NCI-H2196 treated with DMSO at 0.1 percent for 48 hours (cell line): Measurements from ENCODE around the gene ASGR1.
A peak's percentile ranks its signal among the peaks of the same experiment; 100 is the strongest.
"Not testable (repeated sequence)": the region's sequence is repeated elsewhere in the genome, so short reads cannot be mapped to it uniquely, and the experiment has no call there.

ENCODE experiments used
- DNase-seq: peaks from one replicate; lab custom pipeline; 2025; ENCODE audit not compliant: unreplicated experiment; lab: John Stamatoyannopoulos, UW

ASGR1 gene

DNA sequence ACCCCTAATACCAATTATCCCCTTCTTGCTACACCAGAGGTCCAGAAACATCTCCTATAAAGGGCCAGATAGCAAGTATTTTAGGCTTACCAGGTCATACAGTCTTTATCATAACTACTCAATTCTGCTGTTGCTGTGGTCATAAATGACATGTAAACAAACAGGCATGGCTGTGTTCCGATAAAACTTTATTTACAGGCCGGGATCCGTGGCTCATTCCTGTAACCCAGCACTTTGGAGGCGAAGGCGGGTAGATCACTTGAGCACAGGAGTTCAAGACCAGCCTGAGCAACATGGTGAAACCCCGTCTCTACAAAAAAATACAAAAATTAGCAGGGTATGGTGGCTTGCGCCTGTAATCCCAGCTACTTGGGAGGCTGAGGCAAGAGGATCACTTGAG is 12.3 kb downstream of the ASGR1 start:
- DNase-seq = no peak

DNA sequence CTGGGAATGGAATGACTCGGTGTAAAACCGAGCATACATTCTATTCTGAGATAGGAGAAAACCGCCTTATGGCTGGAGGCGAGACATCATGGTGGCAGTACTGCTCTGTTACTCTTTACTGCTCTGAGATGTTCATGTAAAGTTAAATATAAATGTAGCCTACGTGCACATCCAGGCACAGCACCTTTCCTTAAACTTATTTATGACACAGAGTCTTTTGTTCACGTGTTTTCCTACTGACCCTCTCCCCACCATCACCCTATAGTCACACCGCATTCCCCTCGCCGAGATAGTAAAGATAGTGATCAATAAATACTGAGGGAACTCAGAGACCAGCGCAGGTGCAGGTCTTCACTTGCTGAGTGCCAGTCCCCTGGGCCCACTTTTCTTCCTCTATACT is 19.6 kb downstream of the ASGR1 start:
- not testable (repeated sequence) for DNase-seq

DNA sequence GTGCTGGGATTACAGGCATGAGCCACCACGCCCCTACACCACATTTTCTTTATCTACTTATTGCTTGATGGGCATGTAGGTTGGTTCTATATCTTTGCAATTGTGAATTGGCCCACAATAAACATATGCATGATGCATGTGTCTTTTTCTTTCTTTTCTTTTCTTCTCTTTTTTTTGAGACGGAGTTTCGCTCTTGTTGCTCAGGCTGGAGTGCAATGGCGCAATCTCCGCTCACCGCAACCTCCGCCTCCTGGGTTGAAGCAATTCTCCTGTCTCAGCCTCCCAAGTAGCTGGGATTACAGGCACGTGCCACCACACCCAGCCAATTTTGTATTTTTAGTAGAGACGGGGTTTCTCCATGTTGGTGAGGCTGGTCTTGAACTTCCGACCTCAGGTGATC is 20.7 kb downstream of the ASGR1 start:
- DNase-seq = not testable (repeated sequence)

DNA sequence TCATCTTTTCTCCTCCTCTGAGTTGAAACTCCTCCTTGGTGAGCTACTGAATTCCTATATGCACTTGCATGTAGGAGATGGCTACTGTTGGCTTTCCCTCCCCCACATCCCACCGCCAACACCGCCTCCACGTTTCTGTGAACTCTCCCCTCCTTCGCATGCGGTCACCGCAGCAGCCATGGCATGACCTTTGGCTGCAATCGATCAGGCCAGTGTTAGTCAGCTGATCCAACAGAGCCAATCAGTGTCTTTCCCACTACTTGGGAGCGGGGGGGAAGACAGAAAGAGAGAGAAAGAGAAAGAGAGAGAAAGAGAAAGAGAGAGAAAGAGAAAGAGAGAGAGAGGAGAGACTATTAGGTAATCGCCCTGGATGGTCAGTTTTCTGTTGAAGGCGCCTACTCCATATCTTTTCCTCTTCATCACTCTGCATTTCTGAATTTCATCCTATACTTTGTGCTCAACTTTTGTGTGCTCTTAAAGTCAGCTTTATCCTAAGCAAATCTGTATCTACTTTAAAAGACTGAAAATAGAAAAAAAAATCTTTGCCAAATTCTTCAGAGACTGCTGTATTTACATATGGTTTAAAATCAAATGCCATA is 22.7 kb downstream of the ASGR1 start:
- DNase-seq = no peak

DNA sequence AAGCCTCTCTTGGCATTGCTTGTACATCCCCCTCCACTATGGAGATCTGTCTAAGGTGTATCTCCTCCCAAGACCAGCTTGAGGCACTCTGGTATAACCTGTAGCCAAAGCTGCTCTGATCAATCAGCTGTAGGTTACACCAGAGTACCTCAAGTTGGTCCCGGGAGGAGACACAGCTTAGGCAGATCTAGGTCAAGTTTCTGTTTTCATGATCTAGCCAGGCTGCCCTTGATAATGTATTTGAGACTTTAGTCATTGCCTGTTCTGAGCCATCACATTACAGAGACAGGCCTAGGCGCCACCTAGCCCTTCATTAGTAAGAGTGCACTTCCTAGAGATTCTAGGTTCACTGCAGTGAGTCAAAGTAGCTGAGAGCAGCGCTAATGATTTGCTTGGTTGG is 31.4 kb downstream of the ASGR1 start:
- DNase-seq = no peak

DNA sequence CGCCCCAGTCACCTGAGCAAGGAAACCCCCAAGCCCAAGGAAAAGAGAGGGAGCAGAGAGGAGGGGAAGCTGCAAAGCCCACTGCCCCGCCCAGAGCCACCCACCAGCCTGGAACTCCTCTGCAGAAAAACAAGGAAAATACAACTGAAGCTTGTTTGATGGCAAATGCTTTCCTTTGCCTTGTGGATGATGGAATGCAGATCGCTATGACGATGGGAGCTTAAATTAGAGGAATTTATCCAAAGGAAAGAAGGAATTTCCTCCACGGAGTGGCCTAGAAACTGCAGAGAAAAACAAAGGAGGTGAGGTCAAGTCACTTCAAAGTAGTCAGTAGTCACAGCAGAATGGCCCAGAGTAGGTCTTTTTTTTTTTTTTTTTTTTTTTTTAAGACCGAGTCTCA is 33.1 kb downstream of the ASGR1 start:
- no peak for DNase-seq

DNA sequence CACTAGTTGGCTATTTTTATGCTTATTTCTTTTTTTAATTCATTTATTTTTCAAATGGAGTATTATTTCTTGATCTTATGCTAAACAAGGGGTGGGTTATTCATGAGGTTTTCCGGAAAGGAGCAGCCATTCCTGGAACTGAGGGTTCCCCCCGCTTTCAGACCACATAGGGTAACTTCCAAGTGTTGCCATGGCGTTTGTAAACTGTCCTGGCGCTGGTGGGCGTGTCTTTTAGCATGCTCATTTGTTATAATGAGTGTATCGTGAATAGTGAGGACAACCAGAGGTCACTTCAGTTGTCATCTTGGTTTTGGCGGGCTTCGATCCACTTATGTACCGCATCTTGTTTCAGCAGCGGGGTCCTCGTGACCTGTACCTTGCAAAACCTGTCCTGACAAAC is 35.0 kb downstream of the ASGR1 start:
- no peak for DNase-seq

DNA sequence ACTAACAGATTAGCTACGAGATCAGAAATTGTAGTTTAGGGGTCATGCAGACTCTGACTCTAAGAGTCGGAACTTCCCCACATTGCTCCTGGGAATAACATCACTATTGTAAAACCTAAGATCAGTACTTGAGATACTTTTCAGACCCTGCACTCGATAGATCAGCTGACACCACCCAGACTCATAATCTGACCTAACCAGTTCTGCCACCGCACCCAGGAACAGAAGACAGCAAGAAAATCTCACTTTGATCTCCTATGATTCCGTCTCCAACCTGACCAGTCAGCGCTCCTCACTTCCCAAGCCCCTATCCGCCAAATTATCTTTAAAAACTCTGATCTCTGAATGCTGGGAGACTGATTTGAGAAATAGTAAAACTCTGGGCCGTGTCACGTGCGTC is 37.3 kb downstream of the ASGR1 start:
- DNase-seq = no peak

DNA sequence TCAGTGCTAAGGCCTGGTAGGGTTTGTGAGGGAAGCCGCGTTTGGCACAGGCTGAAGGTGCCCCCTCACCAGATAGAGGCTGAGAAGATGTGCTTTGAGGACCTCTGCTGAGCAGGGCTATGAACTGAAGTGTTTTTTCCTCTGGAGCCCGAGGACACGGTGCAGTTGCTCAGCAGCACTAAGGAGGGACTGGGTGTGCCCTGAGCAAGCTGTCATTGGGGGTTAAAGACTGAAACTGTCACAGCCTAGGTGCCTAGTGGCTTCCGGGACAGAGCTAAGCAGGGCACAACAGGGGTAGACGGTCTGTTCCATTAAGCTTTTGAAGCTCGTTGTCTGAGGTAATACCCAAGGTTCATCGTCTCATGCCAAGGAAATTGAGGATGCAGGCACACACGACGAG is 39.8 kb downstream of the ASGR1 start:
- DNase-seq = no peak

DNA sequence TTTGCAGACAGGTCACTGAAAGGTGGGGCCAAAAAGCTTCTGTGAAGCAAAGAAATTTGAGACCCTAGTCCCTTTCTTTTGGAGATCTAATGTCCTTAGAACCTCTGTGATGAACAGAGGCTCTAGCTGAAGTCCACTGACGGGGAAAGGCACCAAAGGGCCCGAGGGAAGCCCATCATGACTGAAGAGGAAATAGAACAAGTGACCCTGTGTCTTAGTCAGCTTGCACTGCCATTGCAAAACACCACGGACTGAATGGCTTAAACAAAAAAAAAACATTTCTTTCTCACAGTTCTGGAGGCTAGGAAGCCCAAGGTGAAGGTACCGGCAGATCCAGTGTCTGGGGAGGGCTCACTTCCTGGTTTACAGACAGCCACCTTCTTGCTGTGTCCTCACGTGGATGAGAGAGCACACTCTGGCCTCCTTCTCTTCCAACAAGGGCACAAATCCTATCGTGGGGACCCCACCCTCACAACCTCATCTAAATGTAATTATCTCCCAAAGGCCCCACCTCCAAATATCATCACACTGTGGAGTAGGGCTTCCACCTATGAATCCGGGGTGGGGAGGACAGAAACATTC is 40.3 kb downstream of the ASGR1 start:
- no peak for DNase-seq

DNA sequence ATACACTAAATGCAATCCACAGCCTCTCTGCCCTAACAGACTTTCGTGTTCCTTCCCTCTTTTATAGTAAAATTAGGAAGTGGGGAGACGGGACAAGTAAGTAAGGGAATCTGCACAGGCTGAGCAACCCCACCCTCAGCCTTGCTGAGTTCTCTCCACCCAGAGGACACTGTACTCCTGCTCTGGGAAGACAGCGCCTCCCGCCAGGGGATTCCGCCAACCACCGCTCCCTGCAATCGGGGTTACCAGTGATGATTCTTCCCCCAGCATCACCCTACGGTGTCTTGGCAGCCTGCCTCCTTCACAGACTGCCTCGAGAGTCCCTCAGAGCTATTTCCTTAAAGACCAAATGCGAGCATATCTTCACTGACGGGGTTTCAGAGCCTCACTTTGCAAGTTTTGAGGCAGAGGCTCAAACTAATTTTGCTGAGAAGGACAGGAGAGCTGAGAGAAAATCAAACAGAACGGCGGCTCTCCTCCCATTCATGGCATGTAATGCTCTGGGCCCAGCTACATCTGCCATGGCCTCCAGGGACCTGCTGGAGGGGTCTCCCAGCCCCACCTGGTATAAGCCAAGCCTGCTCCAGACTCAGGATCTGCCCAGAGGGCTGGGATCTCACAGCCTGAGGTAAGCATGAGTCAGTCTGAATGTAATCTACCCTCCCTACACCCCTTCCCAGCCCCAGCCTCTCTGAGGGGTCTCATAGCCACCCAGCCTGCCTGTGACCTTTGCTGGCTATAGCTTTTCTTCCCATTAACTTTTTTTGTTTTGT is 41.8 kb downstream of the ASGR1 start:
- DNase-seq = no peak

DNA sequence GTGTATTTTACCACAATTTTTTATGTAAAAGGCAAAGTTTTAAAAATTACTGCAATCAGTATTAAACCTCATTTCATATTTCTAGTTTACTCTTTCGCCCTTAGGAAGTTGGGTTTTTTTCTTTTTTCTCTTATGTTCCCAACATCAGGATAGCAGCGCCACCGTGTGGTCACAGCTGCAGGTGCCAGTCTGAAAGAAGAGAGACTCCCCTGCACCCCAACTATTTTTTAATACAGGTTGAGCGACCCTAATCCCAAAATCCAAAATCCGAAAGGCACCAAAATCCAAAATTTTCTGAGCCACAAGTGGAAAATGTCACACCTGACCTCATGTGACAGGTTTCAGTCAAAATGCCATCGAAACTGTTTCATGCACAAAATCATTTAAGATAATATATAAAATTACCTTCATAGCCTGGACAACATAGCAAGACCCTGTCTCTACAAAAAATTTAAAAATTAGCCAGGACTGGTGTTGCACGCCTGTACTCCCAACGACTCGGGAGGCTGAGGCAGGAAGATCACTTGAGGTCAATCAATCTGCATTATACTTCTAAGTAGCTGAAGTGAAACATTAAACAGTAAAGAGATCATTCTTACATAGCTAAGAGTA is 42.8 kb downstream of the ASGR1 start:
- peak; percentile 0 for DNase-seq

DNA sequence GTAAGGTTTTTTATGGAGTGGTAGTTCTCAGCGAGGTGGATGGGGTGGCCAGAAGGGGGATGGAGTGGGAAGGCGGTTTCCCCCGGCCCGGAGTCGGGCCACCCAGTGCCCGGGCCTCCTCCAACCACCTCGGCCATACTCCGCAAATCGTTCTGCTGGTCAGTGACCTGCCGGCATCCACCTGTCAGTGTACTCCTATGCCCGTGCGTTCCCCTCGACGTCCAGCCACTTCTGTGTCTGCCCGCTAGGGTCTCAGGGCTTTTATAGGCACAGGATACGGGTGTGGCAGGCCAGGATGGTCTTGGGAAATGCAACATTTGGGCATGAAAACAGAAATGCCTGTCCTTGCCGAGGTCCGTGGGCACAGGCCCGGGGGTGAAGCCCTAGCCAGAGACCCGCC is 45.3 kb downstream of the ASGR1 start:
- DNase-seq = no peak

DNA sequence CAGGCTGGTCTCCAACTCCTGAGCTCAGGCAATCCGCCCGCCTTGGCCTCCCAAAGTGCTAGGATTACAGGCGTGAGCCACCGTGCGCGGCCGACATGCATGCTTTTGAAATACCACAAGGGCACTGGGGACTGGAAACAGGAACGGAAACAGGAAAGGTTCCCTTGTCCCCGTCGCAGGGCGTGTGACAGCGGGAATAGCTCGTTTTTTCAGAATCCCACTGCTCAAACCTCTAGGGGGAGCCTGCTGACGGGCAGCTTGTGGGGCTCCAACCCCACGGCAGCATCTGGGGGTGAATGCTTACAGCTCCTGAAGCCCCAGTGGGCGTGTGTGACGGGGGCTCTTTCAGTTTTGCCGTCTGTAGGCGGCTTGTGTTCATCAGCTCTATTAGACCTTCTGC is 45.7 kb downstream of the ASGR1 start:
- no peak for DNase-seq

DNA sequence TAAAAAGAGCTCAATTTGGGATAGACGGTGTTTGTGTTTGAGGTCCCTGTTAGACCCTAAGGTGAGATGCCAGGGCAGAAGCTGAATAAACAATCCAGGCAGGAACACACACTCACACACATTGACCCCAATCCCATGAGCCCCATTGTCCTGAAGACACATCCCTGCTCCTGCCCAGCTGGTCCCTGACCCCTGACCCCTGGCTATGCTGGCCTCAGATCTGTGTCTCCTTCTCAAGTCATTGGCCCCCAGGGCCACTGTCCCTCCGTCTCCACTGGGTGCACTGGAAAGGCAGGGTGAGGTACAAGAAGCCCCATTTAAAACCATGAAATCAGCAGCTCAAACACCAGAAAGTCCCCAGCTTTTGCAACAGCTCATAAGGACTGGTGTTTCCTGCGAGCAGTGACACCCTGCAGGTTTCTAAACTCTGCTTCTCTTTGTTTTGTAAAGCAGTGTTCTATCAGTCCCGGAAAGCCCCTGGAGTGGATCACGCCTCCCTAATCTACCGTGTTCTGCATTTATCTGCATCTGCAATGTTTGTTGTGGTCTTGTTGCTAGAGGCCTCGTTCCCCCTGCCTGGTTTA is 46.6 kb downstream of the ASGR1 start:
- DNase-seq = no peak

DNA sequence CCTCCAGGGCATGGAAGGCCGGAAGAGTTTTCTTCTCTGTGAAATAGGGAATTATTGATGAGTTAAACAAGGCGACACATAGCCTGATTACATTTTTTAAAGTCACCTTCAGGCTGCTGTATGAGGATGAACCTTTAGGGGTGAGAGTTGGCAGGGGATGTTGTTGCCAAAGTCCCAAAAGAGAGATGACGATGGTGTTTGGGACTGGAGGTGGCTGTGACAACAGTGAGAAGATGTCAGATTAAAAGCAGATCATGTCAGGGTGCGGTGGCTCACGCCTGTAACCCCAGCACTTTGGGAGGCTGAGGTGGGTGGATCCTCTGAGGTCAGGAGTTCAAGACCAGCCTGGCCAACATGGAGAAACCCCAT is 47.8 kb downstream of the ASGR1 start:
- DNase-seq = no peak

DNA sequence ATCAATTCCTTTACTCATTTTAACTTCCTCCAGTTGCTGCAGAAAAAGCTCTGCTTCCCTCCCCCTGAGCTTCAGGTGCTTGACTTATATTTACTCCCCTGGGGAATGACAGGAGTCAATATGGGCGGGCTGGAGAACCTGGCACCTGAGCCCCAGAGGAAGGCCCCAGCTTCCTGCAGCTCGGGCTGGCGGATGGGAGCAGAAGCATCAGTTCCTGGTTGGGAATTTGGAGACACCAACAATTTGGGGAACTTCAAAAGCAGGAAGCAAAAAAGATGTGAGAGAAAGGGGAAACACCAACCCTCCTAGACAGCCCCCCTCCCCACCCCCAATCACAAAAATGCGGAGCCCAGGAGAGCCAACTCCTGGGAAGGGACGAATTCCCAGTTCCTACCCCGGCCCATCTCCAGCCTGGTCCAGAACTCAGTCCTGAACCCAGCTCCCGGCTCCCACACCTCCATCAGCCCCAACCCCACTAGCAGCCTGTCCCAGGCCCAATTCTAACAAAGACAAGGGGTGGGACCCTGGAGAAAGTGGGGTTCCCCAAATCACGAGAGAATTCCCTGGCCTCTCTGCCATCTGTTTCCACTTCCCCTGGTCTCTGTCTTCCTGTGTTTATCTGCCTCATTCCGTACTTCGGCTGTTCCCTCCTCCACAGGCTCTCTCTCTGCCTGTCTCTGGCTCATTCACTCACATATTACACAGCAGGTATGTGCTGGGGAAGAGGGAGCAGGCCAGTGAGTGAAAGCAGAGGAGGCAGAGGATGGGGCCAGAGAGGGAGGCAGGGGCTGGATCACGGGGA is 48.3 kb downstream of the ASGR1 start:
- DNase-seq = no peak

DNA sequence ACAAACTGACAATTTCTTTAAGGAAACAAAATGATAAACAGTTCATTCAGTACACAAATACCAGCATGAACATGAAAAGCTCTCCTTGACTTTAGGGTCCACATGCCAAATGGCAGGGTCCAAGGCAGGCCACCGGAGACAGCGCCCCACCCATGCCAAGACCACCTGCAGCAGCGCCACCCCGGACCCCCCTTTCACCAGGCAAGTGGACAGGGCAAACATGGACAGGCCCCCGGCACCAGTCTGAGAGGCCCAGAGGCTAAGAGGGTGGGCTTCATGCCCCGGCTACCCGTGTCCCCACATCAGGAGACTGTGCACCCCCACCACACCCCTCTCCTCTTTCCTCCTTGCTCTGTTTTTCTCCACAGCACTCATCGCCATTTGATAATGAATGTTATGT is 49.9 kb downstream of the ASGR1 start:
- DNase-seq = no peak

DNA sequence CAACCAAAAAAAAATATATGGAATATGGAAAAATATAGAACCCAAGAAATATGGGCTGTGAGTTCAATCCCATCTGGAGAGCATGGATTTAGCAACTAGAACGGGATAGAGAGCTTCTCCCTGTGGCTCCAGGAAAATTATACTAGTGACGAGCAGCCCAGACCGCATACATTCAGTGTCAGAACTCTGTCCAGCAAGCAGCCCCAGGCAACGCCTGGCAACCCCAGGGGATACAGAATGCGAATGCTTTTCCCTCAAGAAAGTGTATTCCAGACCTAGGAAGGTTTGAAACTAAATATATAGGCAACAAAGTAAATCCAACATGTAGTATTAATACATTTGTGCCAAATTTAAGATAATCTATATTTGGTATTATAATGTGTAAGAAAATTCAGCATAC is 51.0 kb downstream of the ASGR1 start:
- no peak for DNase-seq

DNA sequence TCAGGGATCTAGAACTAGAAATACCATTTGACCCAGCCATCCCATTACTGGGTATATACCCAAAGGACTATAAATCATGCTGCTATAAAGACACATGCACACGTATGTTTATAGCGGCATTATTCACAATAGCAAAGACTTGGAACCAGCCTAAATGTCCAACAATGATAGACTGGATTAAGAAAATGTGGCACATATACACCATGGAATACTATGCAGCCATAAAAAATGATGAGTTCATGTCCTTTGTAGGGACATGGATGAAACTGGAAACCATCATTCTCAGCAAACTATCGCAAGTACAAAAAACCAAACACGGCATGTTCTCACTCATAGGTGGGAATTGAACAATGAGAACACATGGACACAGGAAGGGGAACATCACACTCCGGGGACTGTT is 51.7 kb downstream of the ASGR1 start:
- not testable (repeated sequence) for DNase-seq

DNA sequence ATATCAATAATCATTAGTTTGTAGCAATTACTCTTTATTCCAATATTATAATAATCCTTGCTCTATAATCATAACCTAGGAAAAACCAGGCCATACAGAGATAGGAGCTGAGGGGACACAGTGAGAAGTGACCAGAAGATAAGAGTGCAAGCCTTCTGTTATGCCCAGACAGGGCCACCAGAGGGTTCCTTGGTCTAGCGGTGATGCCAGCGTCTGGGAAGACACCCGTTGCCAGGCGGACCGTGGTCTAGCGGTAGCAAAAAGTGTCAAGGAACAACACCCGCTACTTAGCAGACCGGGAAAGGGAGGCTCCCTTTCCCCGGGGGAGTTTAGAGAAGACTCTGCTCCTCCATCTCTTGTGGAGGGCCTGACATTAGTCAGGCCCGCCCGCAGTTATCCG is 52.8 kb downstream of the ASGR1 start:
- not testable (repeated sequence) for DNase-seq
